Measurements from ENCODE around the gene DNAAF5. TPM values are rescaled to one million over a fixed set of nuclear protein-coding genes. Genes with fewer than 3 reads are reported as not detected.

The DNAAF5 gene
- total and polyA plus RNA-seq, 2 donors, result 10.6 to 20.9 TPM

Other genes with a start within 250 kb of the DNAAF5 start
- gene PDGFA, start 206.9 kb upstream of the DNAAF5 start, total RNA-seq, result 28.9 TPM
- 25.1 TPM for gene PDGFA, start 206.9 kb upstream of the DNAAF5 start, polyA plus RNA-seq
- gene PRKAR1B, start 582 bp downstream of the DNAAF5 start, total RNA-seq, result 12.3 TPM
- gene PRKAR1B, start 582 bp downstream of the DNAAF5 start, polyA plus RNA-seq, result 13.7 TPM
- 238 TPM for gene SUN1, start 105.8 kb downstream of the DNAAF5 start, total RNA-seq
- 103 TPM for gene SUN1, start 105.8 kb downstream of the DNAAF5 start, polyA plus RNA-seq
- gene GET4, start 149.9 kb downstream of the DNAAF5 start, total RNA-seq, result 11.6 TPM
- gene GET4, start 149.9 kb downstream of the DNAAF5 start, polyA plus RNA-seq, result 42.4 TPM
- gene ADAP1, start 228.0 kb downstream of the DNAAF5 start, total RNA-seq, result 11.7 TPM
- gene ADAP1, start 228.0 kb downstream of the DNAAF5 start, polyA plus RNA-seq, result 13.7 TPM
- 24.0 TPM for gene COX19, start 248.8 kb downstream of the DNAAF5 start, total RNA-seq
- gene COX19, start 248.8 kb downstream of the DNAAF5 start, polyA plus RNA-seq, result 6.5 TPM

All from urinary bladder (tissue), 2 donors.